ENCODE results near the gene MORF4L1.

DNA sequence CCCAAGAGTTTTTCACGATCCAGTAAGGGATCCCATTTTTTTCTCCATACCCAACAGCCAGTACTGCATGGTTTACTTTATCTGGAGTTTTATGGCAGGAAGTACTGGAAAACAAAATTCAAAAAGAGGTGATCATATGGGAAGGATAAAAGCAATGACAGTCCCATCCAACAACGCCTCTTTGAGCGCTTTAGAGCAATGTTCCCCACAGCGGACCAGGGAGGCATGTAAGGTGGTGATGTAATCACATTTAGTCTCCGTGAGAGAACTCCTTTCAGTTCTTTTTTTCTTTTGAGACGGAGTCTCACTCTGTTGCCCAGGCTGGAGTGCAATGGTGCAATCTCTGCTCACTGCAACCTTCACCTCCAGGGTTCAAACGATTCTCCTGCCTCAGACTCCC lies 50.3 kb downstream of the MORF4L1 start:
- TF ChIP-seq, protein P1, sequence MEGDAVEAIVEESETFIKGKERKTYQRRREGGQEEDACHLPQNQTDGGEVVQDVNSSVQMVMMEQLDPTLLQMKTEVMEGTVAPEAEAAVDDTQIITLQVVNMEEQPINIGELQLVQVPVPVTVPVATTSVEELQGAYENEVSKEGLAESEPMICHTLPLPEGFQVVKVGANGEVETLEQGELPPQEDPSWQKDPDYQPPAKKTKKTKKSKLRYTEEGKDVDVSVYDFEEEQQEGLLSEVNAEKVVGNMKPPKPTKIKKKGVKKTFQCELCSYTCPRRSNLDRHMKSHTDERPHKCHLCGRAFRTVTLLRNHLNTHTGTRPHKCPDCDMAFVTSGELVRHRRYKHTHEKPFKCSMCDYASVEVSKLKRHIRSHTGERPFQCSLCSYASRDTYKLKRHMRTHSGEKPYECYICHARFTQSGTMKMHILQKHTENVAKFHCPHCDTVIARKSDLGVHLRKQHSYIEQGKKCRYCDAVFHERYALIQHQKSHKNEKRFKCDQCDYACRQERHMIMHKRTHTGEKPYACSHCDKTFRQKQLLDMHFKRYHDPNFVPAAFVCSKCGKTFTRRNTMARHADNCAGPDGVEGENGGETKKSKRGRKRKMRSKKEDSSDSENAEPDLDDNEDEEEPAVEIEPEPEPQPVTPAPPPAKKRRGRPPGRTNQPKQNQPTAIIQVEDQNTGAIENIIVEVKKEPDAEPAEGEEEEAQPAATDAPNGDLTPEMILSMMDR (conservative IDR thresholded peaks at IDR 0.05; ENCODE audit: low read depth, low read length): no peak
- TF ChIP-seq EZH2 (IDR thresholded peaks at IDR 0.05; ENCODE audit: borderline replicate concordance, low read depth, low read length, poor library complexity, severe bottlenecking): no peak
